B cell (primary cell): Measurements from ENCODE around the gene LASP1. TPM values are rescaled to one million over a fixed set of nuclear protein-coding genes. Genes with fewer than 3 reads are reported as not detected.

Experiments
- ATAC-seq: fragments of 200-7000 bp; cut with Tn5 transposase; one replicate; pipeline ENCODE4 v1.10.0; 2021; ENCODE audit warnings: low read depth, mild to moderate bottlenecking, moderate number of reproducible peaks, moderate library complexity
- CTCF ChIA-PET: fragments of 350-600 bp; sonication (Branson Sonifier 250); formaldehyde crosslinking; loops from one replicate; lab custom pipeline; 2021; ENCODE audit warnings: antibody characterized with exemption, inconsistent platforms; lab: Charles Lee
- POLR2A ChIA-PET: fragments of 350-600 bp; sonication (Branson Sonifier 250); formaldehyde crosslinking; loops from one replicate; lab custom pipeline; 2021; ENCODE audit warnings: antibody characterized with exemption; lab: Charles Lee
- DNase-seq: peaks from one replicate; pipeline ENCODE4 v3.0.0; 2013
- H2AFZ ChIP-seq: 2 replicates; pipeline ENCODE4 v1.6.1; 2012; ENCODE audit warnings: mild to moderate bottlenecking, low read depth, low read length; ENCODE audit not compliant: insufficient read depth, poor library complexity, severe bottlenecking
- H3K27ac ChIP-seq, 2 donors: 1 replicate in 1 of 2; 2 replicates in 1 of 2; pipeline ENCODE4 v1.5.1; 2012 to 2013; ENCODE audit warnings: low read length in 2 of 2, mild to moderate bottlenecking in 2 of 2, moderate library complexity in 1 of 2
- H3K27me3 ChIP-seq, 4 experiments: fragments of 200-600 bp in 1 of 4; sonication (generic) in 1 of 4; replicated peaks in 1 of 4; 1 replicate in 2 of 4; 2 replicates in 2 of 4; pipeline versions ENCODE4 v1.6.1 to v1.7.0; 2013 to 2016; ENCODE audit warnings: low read length in 3 of 4, mild to moderate bottlenecking in 2 of 4, mixed read lengths in 1 of 4, moderate library complexity in 1 of 4; ENCODE audit not compliant: insufficient read depth in 4 of 4, control insufficient read depth in 3 of 4; ENCODE audit errors: control extremely low read depth in 1 of 4
- H3K36me3 ChIP-seq, 2 experiments: replicated peaks in 1 of 2; 1 replicate in 1 of 2; 2 replicates in 1 of 2; pipeline versions ENCODE4 v1.6.1 to v1.7.1; 2013; ENCODE audit warnings: low read length in 1 of 2; ENCODE audit not compliant: insufficient read depth in 2 of 2, control insufficient read depth in 1 of 2; ENCODE audit errors: control extremely low read depth in 1 of 2, extremely low read depth in 1 of 2
- H3K4me1 ChIP-seq, 2 donors: fragments of 200-600 bp in 1 of 2; sonication (generic) in 1 of 2; 1 replicate in 1 of 2; 2 replicates in 1 of 2; pipeline versions ENCODE4 v1.5.1 to v1.6.1; 2013 to 2017; ENCODE audit warnings: low read length in 2 of 2; ENCODE audit not compliant: control insufficient read depth in 2 of 2, insufficient read depth in 2 of 2
- H3K4me2 ChIP-seq: replicated peaks from 2 replicates; pipeline ENCODE3; 2012; ENCODE audit warnings: mild to moderate bottlenecking, low read depth, low read length; ENCODE audit not compliant: poor library complexity, severe bottlenecking
- H3K4me3 ChIP-seq, 5 experiments: fragments of 200-600 bp in 1 of 5; sonication (generic) in 1 of 5; 1 replicate in 3 of 5; 2 replicates in 2 of 5; pipeline versions ENCODE4 v1.5.1 to v1.7.0; 2011 to 2016; ENCODE audit warnings: low read length in 4 of 5, mild to moderate bottlenecking in 4 of 5, low read depth in 2 of 5, control low read depth in 1 of 5, moderate library complexity in 1 of 5; ENCODE audit not compliant: insufficient read depth in 1 of 5; ENCODE audit errors: control extremely low read depth in 1 of 5, extremely low read depth in 1 of 5
- H3K79me2 ChIP-seq: fragments of 200-600 bp; sonication (generic); one replicate; pipeline ENCODE4 v1.6.0; 2016; ENCODE audit warnings: low read length; ENCODE audit not compliant: control insufficient read depth, insufficient read depth
- H3K9ac ChIP-seq: fragments of 200-600 bp; sonication (generic); 2 replicates; pipeline ENCODE4 v1.6.1; 2017; ENCODE audit warnings: mild to moderate bottlenecking, low read length, moderate library complexity
- H3K9me3 ChIP-seq, 3 donors: one replicate each; pipeline versions ENCODE4 v1.6.1 to v1.7.1; 2013; ENCODE audit warnings: low read length in 2 of 3; ENCODE audit not compliant: control insufficient read depth in 2 of 3, insufficient read depth in 1 of 3; ENCODE audit errors: control extremely low read depth in 1 of 3
- H4K20me1 ChIP-seq: 2 replicates; pipeline ENCODE4 v1.6.0; 2012; ENCODE audit warnings: mild to moderate bottlenecking, low read length; ENCODE audit not compliant: insufficient read depth, control insufficient read depth, poor library complexity, severe bottlenecking
- H3K27ac Mint-ChIP-seq: one replicate; pipeline ENCODE4 v1.8.0; 2021; ENCODE audit warnings: mixed read lengths
- H3K27me3 Mint-ChIP-seq: one replicate; pipeline ENCODE4 v1.8.0; 2021; ENCODE audit warnings: mixed read lengths
- H3K4me1 Mint-ChIP-seq: one replicate; pipeline ENCODE4 v1.8.0; 2021; ENCODE audit warnings: mixed read lengths
- H3K4me3 Mint-ChIP-seq: one replicate; pipeline ENCODE4 v1.8.0; 2021; ENCODE audit warnings: mixed read lengths
- H3K9me3 Mint-ChIP-seq: one replicate; pipeline ENCODE4 v1.8.0; 2022; ENCODE audit warnings: mixed read lengths; ENCODE audit not compliant: insufficient read depth
- EZH2 ChIP-seq: IDR thresholded peaks from 2 replicates; pipeline ENCODE4 v1.6.1; 2012; ENCODE audit warnings: borderline replicate concordance, low read depth, mild to moderate bottlenecking, moderate library complexity, low read length; ENCODE audit not compliant: insufficient read depth, poor library complexity, severe bottlenecking
- WGBS: methylation state at CpG from one replicate; pipeline ENCODE4 v1.1.5; 2013; ENCODE audit warnings: missing lambda C conversion rate; ENCODE audit not compliant: insufficient coverage; 5-methylcytosine and 5-hydroxymethylcytosine counted together
- intact Hi-C: fragments of 100-400 bp; cut with micrococcal nuclease; formaldehyde crosslinking; loops from one replicate; pipeline ENCODE4 v1.10.0; 2022
- polyA plus RNA-seq: library from polyadenylated mRNA; depleted of rRNA; stranded (reverse); fragments of >200 nt; gene quantifications from 2 replicates; pipeline ENCODE4 v1.2.3, GENCODE V29; 2012
- total RNA-seq, 2 donors: library from RNA; stranded (reverse); fragments of 120-200 nt in 1 of 2; gene quantifications; 1 replicate in 1 of 2; 2 replicates in 1 of 2; pipeline versions ENCODE4 v1.2.3 to v1.2.4, GENCODE V29; 2013 to 2022
- TF ChIP-seq, protein P1 (sequence below): fragments of 200-600 bp; IDR thresholded peaks from one replicate; pipeline ENCODE4 v1.8.0; 2022; ENCODE audit warnings: antibody characterized with exemption, mild to moderate bottlenecking

LASP1 gene
- total and polyA plus RNA-seq, 2 donors (not counting 1 experiment from before 2014, with no cell fraction given), result 51.6 to 125 TPM

- peaks cover 13% of the 10 kb centered on the region for H3K79me2 ChIP-seq
- H3K27ac ChIP-seq, result no peak overlapping the region
- no peak overlapping the region for H3K4me2 ChIP-seq
- ChIA-PET CTCF (no interaction called here), POLR2A (no interaction called here)
- peaks cover 22% of the 10 kb centered on the region for H3K4me1 Mint-ChIP-seq
- peaks cover 0 to 72% of the 10 kb centered on the region in 2 experiments for H3K36me3 ChIP-seq
- H3K4me1 ChIP-seq, result peaks cover 0 to 3% of the 10 kb centered on the region in 2 donors
- intact Hi-C loops, result no loop called here
- H3K27me3 ChIP-seq, result no peaks in the 10 kb centered on the region
- H3K27ac Mint-ChIP-seq, result no peak overlapping the region
- DNase-seq (no peak), ATAC-seq (no peak)
- H3K27me3 Mint-ChIP-seq, result no peaks in the 10 kb centered on the region
- H4K20me1 ChIP-seq, result peaks cover 65% of the 10 kb centered on the region
- H3K9me3 ChIP-seq, result no peaks in the 10 kb centered on the region
- no peak overlapping the region for H3K4me3 Mint-ChIP-seq
- H2AFZ ChIP-seq, result no peak overlapping the region
- no peak overlapping the region for H3K9ac ChIP-seq
- WGBS, result no CpG with 5 or more reads among the region's 3 CpGs
- no peak for TF ChIP-seq EZH2
- TF ChIP-seq, protein P1, sequence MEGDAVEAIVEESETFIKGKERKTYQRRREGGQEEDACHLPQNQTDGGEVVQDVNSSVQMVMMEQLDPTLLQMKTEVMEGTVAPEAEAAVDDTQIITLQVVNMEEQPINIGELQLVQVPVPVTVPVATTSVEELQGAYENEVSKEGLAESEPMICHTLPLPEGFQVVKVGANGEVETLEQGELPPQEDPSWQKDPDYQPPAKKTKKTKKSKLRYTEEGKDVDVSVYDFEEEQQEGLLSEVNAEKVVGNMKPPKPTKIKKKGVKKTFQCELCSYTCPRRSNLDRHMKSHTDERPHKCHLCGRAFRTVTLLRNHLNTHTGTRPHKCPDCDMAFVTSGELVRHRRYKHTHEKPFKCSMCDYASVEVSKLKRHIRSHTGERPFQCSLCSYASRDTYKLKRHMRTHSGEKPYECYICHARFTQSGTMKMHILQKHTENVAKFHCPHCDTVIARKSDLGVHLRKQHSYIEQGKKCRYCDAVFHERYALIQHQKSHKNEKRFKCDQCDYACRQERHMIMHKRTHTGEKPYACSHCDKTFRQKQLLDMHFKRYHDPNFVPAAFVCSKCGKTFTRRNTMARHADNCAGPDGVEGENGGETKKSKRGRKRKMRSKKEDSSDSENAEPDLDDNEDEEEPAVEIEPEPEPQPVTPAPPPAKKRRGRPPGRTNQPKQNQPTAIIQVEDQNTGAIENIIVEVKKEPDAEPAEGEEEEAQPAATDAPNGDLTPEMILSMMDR, result no peak
- H3K9me3 Mint-ChIP-seq, result no peaks in the 10 kb centered on the region
- H3K4me3 ChIP-seq, result no peak overlapping the region
Measured at GRCh38 chr17:38917259-38917658, 47.4 kb downstream of the LASP1 start.

- intact Hi-C loops, result no loop called here
- Mint-ChIP-seq H3K4me3 (no peak overlapping the region), H3K27ac (no peak overlapping the region), H3K4me1 (peaks cover 22% of the 10 kb centered on the region), H3K9me3 (no peaks in the 10 kb centered on the region), H3K27me3 (no peaks in the 10 kb centered on the region)
- Histone ChIP-seq H4K20me1 (peaks cover 54% of the 10 kb centered on the region), H3K4me3 (no peak overlapping the region), H2AFZ (no peak overlapping the region), H3K9ac (no peak overlapping the region), H3K4me1 (peaks cover 0 to 3% of the 10 kb centered on the region in 2 donors), H3K36me3 (peaks cover 0 to 62% of the 10 kb centered on the region in 2 experiments), H3K9me3 (no peaks in the 10 kb centered on the region), H3K79me2 (peaks cover 4% of the 10 kb centered on the region), H3K27ac (no peak overlapping the region), H3K27me3 (no peaks in the 10 kb centered on the region), H3K4me2 (no peak overlapping the region)
- ATAC-seq (no peak), DNase-seq (no peak)
- 94% methylated on average over 37 of the region's 37 CpGs for WGBS
- ChIA-PET CTCF (no interaction called here), POLR2A (no interaction called here)
- no peak for TF ChIP-seq EZH2
- TF ChIP-seq, protein P1, result no peak
Measured at GRCh38 chr17:38918129-38918913, 48.5 kb downstream of the LASP1 start.
